HepG2 (cell line): ENCODE measurements around the gene SYTL3. TPM values are rescaled to one million over a fixed set of nuclear protein-coding genes. Genes with fewer than 3 reads are reported as not detected.

ENCODE experiments used
- ATAC-seq: fragments of 200-7000 bp; cut with Tn5 transposase; 3 replicates; pipeline ENCODE4 v1.9.1; 2020; ENCODE audit warnings: mild to moderate bottlenecking, moderate library complexity
- BruUV-seq: library from RNA; stranded (reverse); fragments of 400-500 nt; replicated peaks from 2 replicates; lab custom pipeline; 2021; lab: Mats Ljungman, UMichigan
- CTCF ChIA-PET: fragments of 300-600 bp; formaldehyde crosslinking; extraction: SDS; loops from one replicate; lab custom pipeline; 2021; ENCODE audit warnings: low total read pairs, inconsistent platforms, low intra/inter-chr PET ratio; lab: Yijun Ruan, JAX
- POLR2A ChIA-PET: fragments of 350-600 bp; sonication (Branson Sonifier 250); formaldehyde crosslinking; loops from one replicate; lab custom pipeline; 2020; ENCODE audit warnings: antibody characterized with exemption, inconsistent platforms; lab: Yijun Ruan, JAX
- DNase-seq: peaks from one replicate; pipeline ENCODE4 v3.0.0-alpha.2; 2015; ENCODE audit warnings: low spot score
- FAIRE-seq: peaks from 3 replicates; lab custom pipeline; 2011; peaks lifted over from hg19 to GRCh38; lab: Jason Lieb, UNC
- H2AFZ ChIP-seq: one replicate; pipeline ENCODE4 v1.6.1; 2011; ENCODE audit warnings: low read length, inconsistent platforms
- H3K27ac ChIP-seq: fragments of 300-600 bp; 3 replicates; pipeline ENCODE4 v1.8.0; 2011; ENCODE audit warnings: mixed run types, mild to moderate bottlenecking, mixed read lengths, low read length, inconsistent platforms; ENCODE audit not compliant: insufficient read depth; ENCODE audit errors: extremely low read length
- H3K27me3 ChIP-seq, 2 experiments: fragments of 200-600 bp in 1 of 2; 2 replicates in 1 of 2; 3 replicates in 1 of 2; pipeline versions ENCODE4 v1.6.0 to v1.8.0; 2011; ENCODE audit warnings: low read length in 2 of 2, mild to moderate bottlenecking in 2 of 2, moderate library complexity in 2 of 2, inconsistent platforms in 1 of 2; ENCODE audit not compliant: insufficient read depth in 2 of 2, control insufficient read depth in 1 of 2
- H3K36me3 ChIP-seq, 2 experiments: fragments of 200-600 bp in 1 of 2; replicated peaks in 1 of 2; 2 replicates in 1 of 2; 3 replicates in 1 of 2; pipeline versions ENCODE4 v1.5.1 to v1.8.0; 2011; ENCODE audit warnings: low read length in 2 of 2, inconsistent platforms in 1 of 2; ENCODE audit not compliant: insufficient read depth in 2 of 2, control insufficient read depth in 1 of 2
- H3K4me1 ChIP-seq: 2 replicates; pipeline ENCODE4 v1.5.1; 2012; ENCODE audit warnings: low read length, inconsistent platforms; ENCODE audit not compliant: insufficient read depth
- H3K4me2 ChIP-seq: 2 replicates; pipeline ENCODE4 v1.6.0; 2011; ENCODE audit warnings: low read depth, low read length, inconsistent platforms
- H3K4me3 ChIP-seq, 3 experiments: fragments of 200-600 bp in 1 of 3; sonication (generic), shearing (Covaris generic) in 1 of 3; replicated peaks in 1 of 3; 2 replicates each; pipeline ENCODE4 v1.5.1; 2011 to 2016; ENCODE audit warnings: low read length in 3 of 3, inconsistent platforms in 2 of 3, low read depth in 2 of 3, mild to moderate bottlenecking in 2 of 3, control low read depth in 1 of 3, mixed read lengths in 1 of 3; ENCODE audit not compliant: insufficient read depth in 1 of 3
- H3K79me2 ChIP-seq: one replicate; pipeline ENCODE4 v1.6.1; 2011; ENCODE audit warnings: low read length, inconsistent platforms; ENCODE audit not compliant: insufficient read depth
- H3K9ac ChIP-seq: 2 replicates; pipeline ENCODE4 v1.6.0; 2011; ENCODE audit warnings: mild to moderate bottlenecking, low read depth, low read length, inconsistent platforms; ENCODE audit not compliant: insufficient read depth
- H3K9me3 ChIP-seq: 2 replicates; pipeline ENCODE4 v1.5.1; 2012; ENCODE audit warnings: mild to moderate bottlenecking, low read length
- H4K20me1 ChIP-seq: 2 replicates; pipeline ENCODE4 v1.6.0; 2011; ENCODE audit warnings: inconsistent platforms, mild to moderate bottlenecking, low read length, moderate library complexity; ENCODE audit not compliant: insufficient read depth
- ATM ChIP-seq: fragments of 450-650 bp; IDR thresholded peaks from 2 replicates; pipeline ENCODE4 v1.7.1; 2017; ENCODE audit warnings: mild to moderate bottlenecking, borderline replicate concordance
- CBX1 ChIP-seq: IDR thresholded peaks from one replicate; pipeline ENCODE4 v1.6.1; 2016; ENCODE audit warnings: antibody characterized with exemption, low read depth
- GATA4 ChIP-seq: sonication (generic); IDR thresholded peaks from 2 replicates; pipeline ENCODE4 v1.6.1; 2016; ENCODE audit warnings: antibody characterized with exemption, low read depth, borderline replicate concordance
- GTF3A ChIP-seq: sonication (generic); formaldehyde crosslinking; conservative IDR thresholded peaks from 2 replicates; pipeline ENCODE4 v1.4.0; 2020; ENCODE audit warnings: mild to moderate bottlenecking, missing genetic modification reagents
- HMG20B ChIP-seq: conservative IDR thresholded peaks from 2 replicates; pipeline ENCODE4 v1.6.1; 2016; ENCODE audit warnings: missing genetic modification reagents, missing compliant biosample characterization
- HOXA7 ChIP-seq: sonication (generic); formaldehyde crosslinking; IDR thresholded peaks from 2 replicates; pipeline ENCODE4 v1.8.1; 2022; ENCODE audit warnings: mild to moderate bottlenecking, missing genetic modification reagents, moderate library complexity
- KDM1A ChIP-seq: IDR thresholded peaks from 2 replicates; pipeline ENCODE4 v1.6.1; 2016; ENCODE audit warnings: missing compliant biosample characterization
- KLF12 ChIP-seq: sonication (generic); formaldehyde crosslinking; IDR thresholded peaks from 2 replicates; pipeline ENCODE4 v1.4.0; 2020; ENCODE audit warnings: missing genetic modification reagents, borderline replicate concordance
- LCORL ChIP-seq, 2 experiments: fragments of 450-650 bp in 1 of 2; sonication (generic) in 1 of 2; formaldehyde crosslinking in 1 of 2; IDR thresholded peaks; 2 replicates each; pipeline versions ENCODE4 v1.5.0 to v1.6.1; 2017 to 2020; ENCODE audit warnings: antibody characterized with exemption in 1 of 2, missing genetic modification reagents in 1 of 2
- PPARG ChIP-seq: conservative IDR thresholded peaks from 2 replicates; pipeline ENCODE4 v1.6.1; 2016; ENCODE audit warnings: missing biosample characterization, missing genetic modification reagents
- RXRA ChIP-seq: sonication (generic); formaldehyde crosslinking; IDR thresholded peaks from 2 replicates; pipeline ENCODE4 v1.5.1; 2020; ENCODE audit warnings: missing genetic modification reagents
- SRSF1 ChIP-seq: fragments of 200-400 bp; formaldehyde crosslinking; optimal IDR thresholded peaks from 2 replicates; pipeline ENCODE3; 2017; ENCODE audit warnings: mild to moderate bottlenecking, low read depth, low read length, moderate library complexity
- ZNF12 ChIP-seq: sonication (generic); formaldehyde crosslinking; IDR thresholded peaks from 2 replicates; pipeline ENCODE4 v1.5.0; 2020; ENCODE audit warnings: missing genetic modification reagents
- ZNF264 ChIP-seq: sonication (generic); formaldehyde crosslinking; IDR thresholded peaks from 2 replicates; pipeline ENCODE4 v1.4.0; 2020; ENCODE audit warnings: missing genetic modification reagents
- ZNF878 ChIP-seq: sonication (generic); formaldehyde crosslinking; IDR thresholded peaks from 2 replicates; pipeline ENCODE4 v1.8.1; 2023; ENCODE audit warnings: mild to moderate bottlenecking, missing genetic modification reagents, moderate library complexity
- WGBS: methylation state at CpG from one replicate; pipeline ENCODE4 v1.1.6; 2017; ENCODE audit warnings: low lambda C conversion rate; 5-methylcytosine and 5-hydroxymethylcytosine counted together
- in situ Hi-C: cut with HindIII; loops from 2 replicates; pipeline ENCODE4 v1.10.0; 2017; ENCODE audit warnings: low pct_unique_long_range_greater_than_20kb; ENCODE audit not compliant: extremely low pct_ligation_motif_present
- intact Hi-C: fragments of 100-400 bp; cut with micrococcal nuclease; formaldehyde crosslinking; loops from one replicate; pipeline ENCODE4 v1.10.0; 2022; ENCODE audit not compliant: unreplicated experiment
- polyA plus RNA-seq, 8 experiments: library from polyadenylated mRNA; depleted of rRNA in 3 of 8; stranded (reverse) in 7 of 8; unstranded in 1 of 8; fragments of >200 nt; fragmentation: Illumina TruSeq in 4 of 8; extraction: Trizol in 4 of 8; gene quantifications; 2 replicates each; pipeline versions ENCODE4 v1.2.1 to v1.2.3, GENCODE V29; 2011 to 2016; ENCODE audit warnings: low read depth in 4 of 8, missing spikeins in 1 of 8, mixed read lengths in 1 of 8; ENCODE audit not compliant: insufficient read depth in 1 of 8
- total RNA-seq, 5 experiments: library from RNA; depleted of rRNA; stranded (reverse); fragments of >200 nt; fragmentation: Illumina TruSeq; extraction: Trizol; gene quantifications; 2 replicates each; pipeline ENCODE4 v1.2.3, GENCODE V29; 2016; ENCODE audit warnings: low read depth in 1 of 5
- TF ChIP-seq, protein P1 (sequence below): sonication (generic); formaldehyde crosslinking; IDR thresholded peaks from 2 replicates; pipeline ENCODE4 v1.4.0; 2020; ENCODE audit warnings: missing genetic modification reagents, borderline replicate concordance
- TF ChIP-seq, protein P2 (sequence below): sonication (generic); formaldehyde crosslinking; IDR thresholded peaks from 2 replicates; pipeline ENCODE4 v1.4.0; 2020; ENCODE audit warnings: low read depth, mild to moderate bottlenecking, missing genetic modification reagents
- TF ChIP-seq, protein P3 (sequence below): sonication (generic); formaldehyde crosslinking; IDR thresholded peaks from 2 replicates; pipeline ENCODE4 v1.5.0; 2020; ENCODE audit warnings: mild to moderate bottlenecking, missing genetic modification reagents, moderate library complexity
- TF ChIP-seq, protein P4 (sequence below): sonication (generic); formaldehyde crosslinking; IDR thresholded peaks from 2 replicates; pipeline ENCODE4 v1.8.1; 2023; ENCODE audit warnings: mild to moderate bottlenecking, inconsistent platforms, moderate library complexity, missing genetic modification reagents, borderline replicate concordance

Gene SYTL3
- total and polyA plus RNA-seq, 2 of the 13 experiments (the other 11 are each of a cell fraction or from before 2014, with no cell fraction given): 0.11 to 0.28 TPM

DNA sequence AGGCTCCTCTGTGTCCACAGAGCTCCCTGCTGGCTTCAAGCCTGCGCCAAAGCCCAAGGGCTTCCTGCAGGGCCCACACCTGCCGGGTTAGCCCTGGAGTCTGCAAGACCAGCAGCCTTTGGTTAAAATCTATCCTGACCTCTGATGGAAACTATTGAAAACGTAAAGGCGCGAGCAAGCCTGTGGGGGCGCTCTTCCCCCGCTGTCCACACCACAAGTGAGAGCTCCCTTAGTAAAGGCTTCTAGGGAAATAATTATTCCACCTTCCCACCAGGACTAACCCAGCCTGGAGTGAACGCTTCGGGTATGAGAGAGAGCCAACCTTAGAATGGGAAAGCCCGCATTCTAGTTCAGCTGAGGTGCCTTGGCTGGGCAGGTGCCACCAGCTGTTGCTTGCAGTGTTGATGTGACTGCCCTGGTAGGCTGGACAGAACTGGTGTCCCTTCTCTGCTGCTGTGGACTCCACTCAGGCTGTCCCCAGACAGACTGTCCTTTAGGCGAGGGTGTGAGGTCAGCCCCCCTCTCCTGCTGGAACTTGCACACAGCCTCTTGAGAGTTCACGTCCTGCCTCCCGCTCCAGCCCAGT is 68.7 kb downstream of the SYTL3 start:
- intact Hi-C loops: loop anchor here (1.0 kb wide), 1 partner anchor 254 kb away; no protein-coding TSS in a partner anchor
- TF ChIP-seq HOXA7 (CRISPR knock-in tag) (no peak), ZNF878 (CRISPR knock-in tag) (no peak), RXRA (CRISPR knock-in tag) (no peak), ZNF12 (CRISPR knock-in tag) (no peak), GTF3A (CRISPR knock-in tag) (no peak), KLF12 (CRISPR knock-in tag) (no peak), GATA4 (no peak), SRSF1 (no peak), ATM (no peak), KDM1A (CRISPR knock-in tag) (no peak), LCORL (IDR thresholded peaks at IDR 0.05) (no peak), LCORL (CRISPR knock-in tag; IDR thresholded peaks at IDR 0.05) (no peak), PPARG (CRISPR knock-in tag) (no peak), ZNF264 (CRISPR knock-in tag) (no peak), HMG20B (CRISPR knock-in tag) (no peak), CBX1 (no peak)
- TF ChIP-seq, protein P1, sequence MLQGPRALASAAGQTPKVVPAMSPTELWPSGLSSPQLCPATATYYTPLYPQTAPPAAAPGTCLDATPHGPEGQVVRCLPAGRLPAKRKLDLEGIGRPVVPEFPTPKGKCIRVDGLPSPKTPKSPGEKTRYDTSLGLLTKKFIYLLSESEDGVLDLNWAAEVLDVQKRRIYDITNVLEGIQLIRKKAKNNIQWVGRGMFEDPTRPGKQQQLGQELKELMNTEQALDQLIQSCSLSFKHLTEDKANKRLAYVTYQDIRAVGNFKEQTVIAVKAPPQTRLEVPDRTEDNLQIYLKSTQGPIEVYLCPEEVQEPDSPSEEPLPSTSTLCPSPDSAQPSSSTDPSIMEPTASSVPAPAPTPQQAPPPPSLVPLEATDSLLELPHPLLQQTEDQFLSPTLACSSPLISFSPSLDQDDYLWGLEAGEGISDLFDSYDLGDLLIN (CRISPR knock-in tag): no peak
- TF ChIP-seq, protein P2, sequence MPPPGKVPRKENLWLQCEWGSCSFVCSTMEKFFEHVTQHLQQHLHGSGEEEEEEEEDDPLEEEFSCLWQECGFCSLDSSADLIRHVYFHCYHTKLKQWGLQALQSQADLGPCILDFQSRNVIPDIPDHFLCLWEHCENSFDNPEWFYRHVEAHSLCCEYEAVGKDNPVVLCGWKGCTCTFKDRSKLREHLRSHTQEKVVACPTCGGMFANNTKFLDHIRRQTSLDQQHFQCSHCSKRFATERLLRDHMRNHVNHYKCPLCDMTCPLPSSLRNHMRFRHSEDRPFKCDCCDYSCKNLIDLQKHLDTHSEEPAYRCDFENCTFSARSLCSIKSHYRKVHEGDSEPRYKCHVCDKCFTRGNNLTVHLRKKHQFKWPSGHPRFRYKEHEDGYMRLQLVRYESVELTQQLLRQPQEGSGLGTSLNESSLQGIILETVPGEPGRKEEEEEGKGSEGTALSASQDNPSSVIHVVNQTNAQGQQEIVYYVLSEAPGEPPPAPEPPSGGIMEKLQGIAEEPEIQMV: 0 out of 2 replicates have a peak, but pooled peaks have one; percentile 19
- TF ChIP-seq, protein P3, sequence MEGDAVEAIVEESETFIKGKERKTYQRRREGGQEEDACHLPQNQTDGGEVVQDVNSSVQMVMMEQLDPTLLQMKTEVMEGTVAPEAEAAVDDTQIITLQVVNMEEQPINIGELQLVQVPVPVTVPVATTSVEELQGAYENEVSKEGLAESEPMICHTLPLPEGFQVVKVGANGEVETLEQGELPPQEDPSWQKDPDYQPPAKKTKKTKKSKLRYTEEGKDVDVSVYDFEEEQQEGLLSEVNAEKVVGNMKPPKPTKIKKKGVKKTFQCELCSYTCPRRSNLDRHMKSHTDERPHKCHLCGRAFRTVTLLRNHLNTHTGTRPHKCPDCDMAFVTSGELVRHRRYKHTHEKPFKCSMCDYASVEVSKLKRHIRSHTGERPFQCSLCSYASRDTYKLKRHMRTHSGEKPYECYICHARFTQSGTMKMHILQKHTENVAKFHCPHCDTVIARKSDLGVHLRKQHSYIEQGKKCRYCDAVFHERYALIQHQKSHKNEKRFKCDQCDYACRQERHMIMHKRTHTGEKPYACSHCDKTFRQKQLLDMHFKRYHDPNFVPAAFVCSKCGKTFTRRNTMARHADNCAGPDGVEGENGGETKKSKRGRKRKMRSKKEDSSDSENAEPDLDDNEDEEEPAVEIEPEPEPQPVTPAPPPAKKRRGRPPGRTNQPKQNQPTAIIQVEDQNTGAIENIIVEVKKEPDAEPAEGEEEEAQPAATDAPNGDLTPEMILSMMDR (CRISPR knock-in tag): peak; percentile 82
- TF ChIP-seq, protein P4, sequence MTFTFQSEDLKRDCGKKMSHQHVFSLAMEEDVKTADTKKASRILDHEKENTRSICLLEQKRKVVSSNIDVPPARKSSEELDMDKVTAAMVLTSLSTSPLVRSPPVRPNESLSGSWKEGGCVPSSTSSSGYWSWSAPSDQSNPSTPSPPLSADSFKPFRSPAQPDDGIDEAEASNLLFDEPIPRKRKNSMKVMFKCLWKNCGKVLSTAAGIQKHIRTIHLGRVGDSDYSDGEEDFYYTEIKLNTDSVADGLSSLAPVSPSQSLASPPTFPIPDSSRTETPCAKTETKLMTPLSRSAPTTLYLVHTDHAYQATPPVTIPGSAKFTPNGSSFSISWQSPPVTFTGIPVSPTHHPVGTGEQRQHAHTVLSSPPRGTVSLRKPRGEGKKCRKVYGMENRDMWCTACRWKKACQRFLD: 0 out of 2 replicates have a peak, but pooled peaks have one; percentile 51

More for the DNA sequence above, 68.7 kb downstream of the SYTL3 start:
- Histone ChIP-seq H3K4me2 (no peak overlapping the region), H3K4me3 (no peak overlapping the region), H3K79me2 (no peaks in the 10 kb centered on the region), H4K20me1 (no peaks in the 10 kb centered on the region), H2AFZ (no peak overlapping the region), H3K4me1 (peaks cover 10% of the 10 kb centered on the region), H3K9ac (no peak overlapping the region), H3K36me3 (no peaks in the 10 kb centered on the region), H3K27me3 (peaks cover 0 to 4% of the 10 kb centered on the region in 2 experiments; a peak in 1 of 5 replicates), H3K27ac (no peak overlapping the region), H3K9me3 (no peaks in the 10 kb centered on the region)
- no TSS peak for BruUV-seq
- ChIA-PET CTCF (interaction anchor here (2.6 kb wide), 1 partner anchor 254 kb away, joined by 7 read pairs; no protein-coding TSS in a partner anchor), POLR2A (interaction anchor here (0.5 kb wide), 1 partner anchor 275 kb away, joined by 3 read pairs; no protein-coding TSS in a partner anchor)
- ATAC-seq: peak; percentile 89
- 19% methylated on average over 10 of the region's 13 CpGs for WGBS
- FAIRE-seq: peak; percentile 76
- peak; percentile 38 for DNase-seq
- in situ Hi-C loops: loop anchor here (25.0 kb wide), 1 partner anchor 394 kb away; no protein-coding TSS in a partner anchor
